HG02970 (cell line): ENCODE data around the gene REP15.
"Not testable (repeated sequence)": the region's sequence is repeated elsewhere in the genome, so short reads cannot be mapped to it uniquely, and the experiment has no call there.

ENCODE experiments used
- ATAC-seq: cut with Tn5 transposase; IDR thresholded peaks from one replicate; pipeline ENCODE4 v1.9.1; 2021; ENCODE audit warnings: mild to moderate bottlenecking, moderate library complexity, moderate number of reproducible peaks; ENCODE audit not compliant: unreplicated experiment, low FRiP score

REP15 gene

GRCh38 chr12:27696864-27697564 is 767 bp downstream of the REP15 start:
- ATAC-seq = no peak

DNA sequence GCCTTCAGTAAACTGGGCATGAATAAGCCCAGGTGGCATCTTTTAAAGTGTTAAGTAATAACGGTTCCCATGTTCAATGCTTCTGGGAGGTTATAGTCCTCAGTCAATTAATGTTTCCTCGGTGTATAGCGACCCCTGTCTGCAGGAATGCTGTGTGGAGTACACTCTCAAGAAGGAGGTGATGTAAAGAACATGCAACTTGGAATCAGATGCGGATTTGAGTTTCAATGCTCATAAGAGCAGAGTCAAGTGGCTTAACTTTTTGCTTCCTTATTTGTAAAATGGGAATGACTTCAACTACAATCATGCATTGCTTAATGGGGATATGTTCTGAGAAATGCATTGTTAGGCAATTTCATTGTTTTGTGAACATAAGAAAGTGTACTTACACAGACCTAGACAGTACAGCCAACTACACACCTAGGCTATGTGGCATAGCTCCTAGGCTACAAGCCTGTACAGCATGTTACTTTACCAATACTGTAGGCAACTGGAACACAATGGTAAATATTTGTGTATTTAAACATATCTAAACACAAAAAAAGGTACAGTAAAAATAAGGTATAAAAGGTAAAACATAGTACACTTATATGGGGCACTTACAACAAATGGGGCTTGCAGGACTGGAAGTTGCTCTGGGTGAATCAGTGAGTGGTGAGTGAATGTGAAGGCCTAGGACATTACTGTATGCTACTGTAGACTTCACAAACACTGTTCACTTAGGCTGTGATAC is 7.6 kb downstream of the REP15 start:
- no peak for ATAC-seq

GRCh38 chr12:27705263-27705662 is 9.0 kb downstream of the REP15 start:
- no peak for ATAC-seq

DNA sequence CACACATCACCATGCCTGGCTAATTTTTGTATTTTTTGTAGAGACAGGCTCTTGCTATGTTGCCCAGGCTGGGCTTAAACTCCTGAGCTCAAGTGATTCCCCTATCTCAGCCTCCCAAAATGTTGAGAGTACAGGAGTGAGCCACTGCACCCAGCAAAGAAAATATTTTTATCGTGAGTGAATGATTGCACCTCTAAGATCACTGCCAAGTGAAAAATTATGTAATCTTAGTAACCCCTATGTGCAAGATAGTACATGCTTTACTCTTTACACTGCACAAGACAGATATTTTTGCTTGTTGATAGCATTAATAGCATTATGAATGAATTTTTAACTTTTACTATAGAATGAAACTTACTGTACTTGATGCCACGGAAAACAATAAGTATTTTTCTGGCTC is 11.0 kb downstream of the REP15 start:
- no peak for ATAC-seq

- ATAC-seq = no peak
Observed at GRCh38 chr12:27709212-27709931, 13.1 kb downstream of the REP15 start.

- ATAC-seq = peak; percentile 15
Observed at GRCh38 chr12:27709932-27710591, 13.8 kb downstream of the REP15 start.

DNA sequence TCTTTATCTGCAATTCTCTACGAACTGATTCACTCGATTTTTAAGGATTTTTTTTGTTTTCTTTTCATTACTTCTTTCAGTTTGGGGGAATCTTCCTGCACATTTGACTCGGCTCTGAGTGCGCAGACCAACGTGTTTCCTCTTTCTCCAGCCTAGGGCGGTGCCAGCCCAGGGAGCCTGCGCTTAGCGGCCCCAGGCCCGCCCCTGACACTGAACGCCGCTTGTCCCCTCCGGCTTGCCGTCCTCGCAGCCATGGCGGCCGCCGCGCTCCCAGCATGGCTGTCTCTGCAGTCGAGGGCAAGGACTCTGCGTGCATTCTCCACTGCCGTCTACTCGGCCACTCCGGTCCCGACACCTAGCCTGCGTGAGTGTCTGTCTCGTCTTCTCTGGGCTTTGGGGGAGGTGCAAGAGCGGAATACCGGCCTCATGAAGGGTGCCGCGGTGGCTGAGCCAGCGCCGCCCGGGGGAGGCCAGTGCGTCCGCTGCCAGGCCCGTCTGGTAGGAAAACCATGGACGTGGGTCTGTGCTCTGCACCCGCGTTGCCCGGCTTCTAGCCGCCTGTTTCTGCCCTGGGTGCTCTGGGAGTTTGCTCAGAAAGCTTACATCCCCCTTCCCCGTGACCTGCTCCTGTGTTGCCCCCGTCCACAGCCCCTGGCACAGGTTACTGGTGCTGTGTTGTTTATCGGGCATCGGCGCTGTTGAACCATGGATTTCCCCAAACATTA is 14.5 kb downstream of the REP15 start, which contains the start of gene MRPS35:
Gene MRPS35, plus strand, starts transcription at position 241 of the 725 bp plus-strand sequence. Its CDS starts 12 bp downstream, at position 253.
- peak; percentile 97 for ATAC-seq

DNA sequence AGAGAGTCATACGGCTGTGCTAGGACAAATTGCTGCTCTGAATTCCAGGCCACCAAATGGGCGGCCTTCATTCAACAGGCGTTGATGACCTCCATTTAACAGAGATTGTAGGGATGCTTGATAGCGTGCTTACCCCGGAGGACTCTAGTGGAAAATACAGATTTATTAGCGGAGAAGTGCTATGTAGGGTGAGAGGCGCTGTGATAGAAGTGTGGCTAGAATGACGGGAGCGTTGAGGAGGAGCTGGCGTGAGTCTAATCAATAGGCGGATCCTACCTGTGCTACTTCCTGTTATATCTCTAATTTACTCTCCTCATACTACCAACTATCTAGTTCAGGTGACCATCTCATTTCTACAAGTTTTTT is 15.1 kb downstream of the REP15 start:
- ATAC-seq = no peak

DNA sequence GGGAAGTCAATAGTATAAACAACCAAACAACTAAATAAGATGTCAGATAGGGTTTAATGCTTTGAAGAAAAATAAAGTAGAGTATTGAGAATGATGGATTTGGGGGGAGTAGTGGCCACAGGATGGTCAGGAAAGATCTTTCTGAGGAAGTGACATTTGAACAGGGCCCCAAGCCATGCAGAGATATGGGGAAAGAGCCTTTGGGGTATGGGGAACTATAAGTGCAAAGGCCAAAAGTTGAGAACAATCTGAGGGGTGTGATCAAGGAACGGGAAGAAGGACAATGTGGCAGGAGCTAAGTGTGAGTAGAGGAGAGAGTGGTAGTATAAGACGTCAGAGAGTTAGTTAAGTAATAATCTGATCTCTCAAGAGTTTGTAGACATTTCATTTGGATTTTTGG is 15.7 kb downstream of the REP15 start:
- no peak for ATAC-seq

DNA sequence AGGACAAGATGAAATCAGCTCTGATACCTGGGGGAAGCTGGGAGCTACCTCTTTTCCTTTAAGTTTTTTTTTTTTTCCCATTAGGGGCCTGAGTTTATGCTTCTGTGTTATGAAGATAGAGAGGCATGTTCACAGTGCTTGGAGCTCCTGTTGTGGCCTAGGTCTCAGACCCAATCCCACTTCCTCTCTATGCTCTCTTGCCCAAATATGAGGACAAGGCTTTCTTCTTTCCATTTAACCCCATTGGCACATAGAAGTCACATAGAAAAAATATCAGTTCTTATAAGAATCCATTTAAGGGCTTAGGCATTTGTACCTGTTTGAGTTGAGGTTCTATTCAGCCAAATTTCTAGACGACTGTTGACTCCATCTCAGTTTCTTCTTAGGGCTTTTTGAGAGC is 27.0 kb downstream of the REP15 start:
- no peak for ATAC-seq

DNA sequence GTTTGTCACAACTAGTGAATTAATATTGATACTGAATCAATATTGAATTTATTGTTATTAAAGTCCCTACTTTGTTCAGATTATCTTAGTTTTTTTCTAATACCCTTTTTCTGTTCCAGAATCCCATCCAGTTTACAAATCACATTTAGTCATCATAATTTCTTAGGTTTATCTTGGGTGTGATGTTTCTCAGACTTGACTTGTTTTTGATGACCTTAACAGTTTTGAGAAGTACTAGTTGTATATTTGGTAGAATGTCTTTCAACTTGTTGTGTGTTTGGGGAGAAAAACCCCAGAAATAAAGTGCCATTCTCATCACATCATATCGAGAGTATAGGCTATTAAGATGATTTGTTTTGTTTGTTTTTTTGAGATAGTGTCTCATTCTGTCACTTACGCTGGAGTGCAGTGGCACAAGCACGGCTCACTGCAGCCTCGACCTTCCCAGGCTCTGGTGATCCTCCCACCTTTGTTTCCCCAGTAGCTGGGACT is 33.9 kb downstream of the REP15 start:
- ATAC-seq = no peak

DNA sequence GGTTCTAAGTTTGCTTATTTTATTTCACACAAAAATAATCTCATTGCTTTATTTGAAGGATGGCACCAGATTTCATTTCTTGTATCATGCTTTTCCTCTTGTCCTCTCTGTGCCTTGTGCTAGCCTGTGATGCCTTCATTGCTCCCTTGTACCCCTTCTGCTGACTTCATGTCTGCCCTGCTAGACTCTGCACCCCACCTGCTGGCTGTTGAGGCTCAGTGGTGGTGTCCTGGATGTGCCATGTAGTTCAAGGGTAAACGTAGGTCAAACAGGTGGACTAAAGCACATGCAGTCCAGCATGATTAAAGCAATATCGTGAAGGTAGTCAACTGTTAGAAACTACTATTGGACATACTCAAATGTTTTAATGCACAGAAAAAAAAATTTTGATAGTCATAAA is 36.0 kb downstream of the REP15 start:
- ATAC-seq = no peak

DNA sequence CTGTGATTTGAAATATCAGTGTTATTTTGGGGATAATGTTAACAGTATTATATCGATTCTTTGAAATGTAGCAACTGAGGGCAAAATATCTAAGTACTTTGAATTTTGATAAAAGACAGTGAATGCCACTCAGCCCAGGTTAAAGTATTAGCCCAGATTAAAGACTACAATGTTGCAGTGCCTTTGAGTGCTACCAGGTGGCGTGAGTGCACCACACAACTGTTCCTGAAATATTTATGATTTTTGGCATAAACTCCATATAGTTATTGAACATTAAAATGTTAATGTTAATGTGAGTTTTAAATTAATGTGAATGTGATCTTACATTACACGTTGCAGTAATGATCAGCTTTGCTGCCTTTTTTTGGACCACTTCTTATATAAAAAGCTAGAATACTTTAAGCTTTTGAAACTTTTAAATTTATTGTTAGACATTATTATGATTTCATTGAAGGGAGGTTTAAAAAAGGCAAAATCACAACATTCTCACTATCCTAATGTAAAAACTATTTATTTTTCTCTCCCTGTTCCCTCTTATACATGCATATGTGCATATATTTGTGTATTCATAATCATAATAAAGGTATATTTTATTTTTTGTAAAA is 36.9 kb downstream of the REP15 start:
- no peak for ATAC-seq

DNA sequence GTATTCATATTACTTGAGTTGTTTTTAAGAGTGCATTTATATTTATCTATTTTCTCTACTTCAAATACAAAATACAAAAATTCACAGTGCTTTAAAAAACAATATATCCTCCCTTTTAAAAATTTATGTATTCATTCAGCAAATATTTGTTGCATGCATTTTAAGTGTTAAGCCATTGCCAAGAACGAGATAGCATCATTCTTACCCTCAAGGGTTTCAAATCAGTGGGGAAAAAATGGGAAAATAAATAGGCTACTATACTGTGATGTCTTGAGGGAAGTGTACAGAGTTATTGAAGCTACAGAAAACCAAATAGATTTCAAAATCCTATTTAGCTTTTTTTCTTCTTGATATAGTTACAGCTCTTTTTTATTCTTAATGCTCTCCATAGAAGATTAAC is 37.5 kb downstream of the REP15 start:
- ATAC-seq = no peak

DNA sequence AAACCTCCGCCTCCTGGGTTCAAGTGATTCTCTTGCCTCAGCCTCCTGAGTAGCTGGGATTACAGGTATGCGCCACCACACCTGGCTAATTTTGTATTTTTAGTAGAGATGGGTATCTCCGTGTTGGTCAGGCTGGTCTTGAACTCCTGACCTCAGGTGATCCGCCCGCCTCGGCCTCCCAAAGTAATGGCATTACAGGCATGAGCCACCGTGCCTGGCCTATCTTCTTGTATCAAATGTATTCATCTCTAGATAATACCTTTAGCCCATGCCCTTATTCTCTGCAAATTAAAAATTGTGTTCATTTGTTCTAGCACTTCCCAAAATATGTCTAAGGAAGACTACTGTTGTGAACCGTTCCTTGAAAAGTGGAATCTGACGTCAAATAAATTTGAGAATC is 38.1 kb downstream of the REP15 start:
- not testable (repeated sequence) for ATAC-seq

DNA sequence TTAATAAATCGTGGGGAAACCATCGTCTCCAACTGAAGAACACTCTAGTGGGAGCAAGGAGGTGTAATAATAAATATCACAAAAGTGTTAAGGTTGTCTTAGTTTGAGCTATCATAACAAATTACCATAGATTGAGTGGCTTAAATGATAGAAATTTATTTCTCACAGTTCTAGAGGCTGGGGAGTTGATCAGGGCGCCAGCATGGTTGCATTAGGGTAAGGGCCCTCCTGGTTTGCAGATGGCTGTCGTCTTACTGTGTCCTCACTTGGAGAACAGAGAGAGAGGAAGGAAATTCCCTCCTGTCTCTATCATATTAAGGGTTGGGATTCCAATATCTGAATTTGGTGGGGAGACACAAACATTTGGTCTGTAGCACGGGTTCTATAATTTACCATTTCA is 47.4 kb downstream of the REP15 start:
- no peak for ATAC-seq

GRCh38 chr12:27745734-27746133 is 49.5 kb downstream of the REP15 start:
- not testable (repeated sequence) for ATAC-seq
